Gastroesophageal sphincter (tissue), 3 donors: ENCODE data around the gene HSD11B2.

Experiments used
- CTCF ChIP-seq, 4 experiments: fragments of 200-600 bp in 2 of 4; fragments of 450-650 bp in 2 of 4; sonication (generic) in 1 of 4; IDR thresholded peaks; one replicate each; pipeline ENCODE4 v1.5.1; 2017 to 2019; ENCODE audit warnings: antibody characterized with exemption in 4 of 4, mild to moderate bottlenecking in 2 of 4, moderate library complexity in 2 of 4
- EP300 ChIP-seq: sonication (generic); formaldehyde crosslinking; IDR thresholded peaks from one replicate; pipeline ENCODE4 v1.6.1; 2017; ENCODE audit warnings: antibody characterized with exemption, mild to moderate bottlenecking
- POLR2A ChIP-seq, 2 donors: fragments of 450-650 bp; IDR thresholded peaks; one replicate each; pipeline ENCODE4 v1.6.1; 2017; ENCODE audit warnings: antibody characterized with exemption in 2 of 2, mild to moderate bottlenecking in 2 of 2, moderate library complexity in 1 of 2
- POLR2AphosphoS5 ChIP-seq: sonication (generic); formaldehyde crosslinking; IDR thresholded peaks from one replicate; pipeline ENCODE4 v1.6.1; 2017; ENCODE audit warnings: antibody characterized with exemption

- no peak for TF ChIP-seq POLR2AphosphoS5
- no peak for TF ChIP-seq CTCF (IDR thresholded peaks at IDR 0.05)
- TF ChIP-seq POLR2A (IDR thresholded peaks at IDR 0.05) = no peak
- TF ChIP-seq EP300 = no peak
Observed at GRCh38 chr16:67388191-67388590, 42.7 kb upstream of the HSD11B2 start.
